PC-9 (cell line): ENCODE measurements around the gene FARSA. TPM values are rescaled to one million over a fixed set of nuclear protein-coding genes. Genes with fewer than 3 reads are reported as not detected.
A peak's percentile ranks its signal among the peaks of the same experiment; 100 is the strongest.

Experiments used
- BruUV-seq: library from RNA; stranded (reverse); fragments of 400-500 nt; replicated peaks from 2 replicates; lab custom pipeline; 2021; lab: Mats Ljungman, UMichigan
- CTCF ChIA-PET: fragments of 300-600 bp; sonication (Branson Sonifier 250); formaldehyde crosslinking; loops from one replicate; lab custom pipeline; 2022; ENCODE audit warnings: antibody characterized with exemption; lab: Charles Lee
- POLR2A ChIA-PET: fragments of 300-600 bp; sonication (Branson Sonifier 250); formaldehyde crosslinking; loops from one replicate; lab custom pipeline; 2022; ENCODE audit warnings: antibody characterized with exemption; ENCODE audit not compliant: unreplicated experiment; lab: Charles Lee
- DNase-seq, 2 experiments: peaks; one replicate each; pipeline versions ENCODE4 v3.0.0 to v3.0.0-alpha.2; 2015 to 2022; ENCODE audit warnings: mixed read lengths in 1 of 2
- H2AFZ ChIP-seq: fragments of 200-600 bp; sonication (generic); 2 replicates; pipeline ENCODE4 v1.8.1; 2017; ENCODE audit warnings: antibody characterized with exemption
- H3F3A ChIP-seq: fragments of 200-600 bp; sonication (generic); 2 replicates; pipeline ENCODE4 v1.8.1; 2017; ENCODE audit warnings: antibody characterized with exemption, mild to moderate bottlenecking, low read depth; ENCODE audit not compliant: insufficient read depth
- H3K27ac ChIP-seq: fragments of 200-600 bp; sonication (generic); 2 replicates; pipeline ENCODE4 v1.6.1; 2016; ENCODE audit warnings: mixed run types
- H3K27me3 ChIP-seq: fragments of 200-600 bp; sonication (generic); 2 replicates; pipeline ENCODE4 v1.6.1; 2016; ENCODE audit warnings: low read depth, mixed run types; ENCODE audit not compliant: insufficient read depth
- H3K36me3 ChIP-seq: fragments of 200-600 bp; sonication (generic); 2 replicates; pipeline ENCODE4 v1.6.1; 2016; ENCODE audit warnings: low read depth, mixed run types
- H3K4me1 ChIP-seq: fragments of 200-600 bp; sonication (generic); replicated peaks from 2 replicates; pipeline ENCODE4 v1.6.1; 2016; ENCODE audit warnings: mixed run types; ENCODE audit not compliant: insufficient read depth
- H3K4me2 ChIP-seq: fragments of 200-600 bp; sonication (generic); 2 replicates; pipeline ENCODE4 v1.6.1; 2017; ENCODE audit warnings: mixed run types
- H3K4me3 ChIP-seq: fragments of 200-600 bp; sonication (generic); 2 replicates; pipeline ENCODE4 v1.6.1; 2016; ENCODE audit warnings: mixed run types
- H3K79me2 ChIP-seq: fragments of 200-600 bp; sonication (generic); 2 replicates; pipeline ENCODE4 v1.6.1; 2017; ENCODE audit warnings: low read depth, mixed run types
- H3K9me2 ChIP-seq: fragments of 200-600 bp; sonication (generic); 2 replicates; pipeline ENCODE4 v1.8.1; 2017; ENCODE audit warnings: mild to moderate bottlenecking; ENCODE audit not compliant: insufficient read depth
- H3K9me3 ChIP-seq: fragments of 200-600 bp; sonication (generic); 2 replicates; pipeline ENCODE4 v1.8.1; 2016; ENCODE audit warnings: low read depth; ENCODE audit not compliant: insufficient read depth
- H4K20me1 ChIP-seq: fragments of 200-600 bp; sonication (generic); 2 replicates; pipeline ENCODE4 v1.8.1; 2017; ENCODE audit not compliant: insufficient read depth
- EZH2 ChIP-seq: fragments of 200-600 bp; sonication (generic); IDR thresholded peaks from 2 replicates; pipeline ENCODE4 v1.8.0; 2017; ENCODE audit warnings: antibody characterized with exemption, low read depth
- intact Hi-C: fragments of 100-400 bp; cut with micrococcal nuclease; formaldehyde crosslinking; loops from one replicate; pipeline ENCODE4 v1.10.0; 2022; ENCODE audit not compliant: unreplicated experiment
- total RNA-seq: library from RNA; stranded (reverse); gene quantifications from 2 replicates; pipeline ENCODE4 v1.2.3, GENCODE V29; 2021
- TF ChIP-seq, protein P1 (sequence below): fragments of 200-600 bp; sonication (generic); conservative IDR thresholded peaks from 2 replicates; pipeline ENCODE4 v1.6.1; 2017; ENCODE audit warnings: mixed run types, antibody characterized with exemption, mild to moderate bottlenecking, moderate library complexity

Gene FARSA
- total RNA-seq, 1 experiment from 2014 or later, result 53.7 TPM

DNA sequence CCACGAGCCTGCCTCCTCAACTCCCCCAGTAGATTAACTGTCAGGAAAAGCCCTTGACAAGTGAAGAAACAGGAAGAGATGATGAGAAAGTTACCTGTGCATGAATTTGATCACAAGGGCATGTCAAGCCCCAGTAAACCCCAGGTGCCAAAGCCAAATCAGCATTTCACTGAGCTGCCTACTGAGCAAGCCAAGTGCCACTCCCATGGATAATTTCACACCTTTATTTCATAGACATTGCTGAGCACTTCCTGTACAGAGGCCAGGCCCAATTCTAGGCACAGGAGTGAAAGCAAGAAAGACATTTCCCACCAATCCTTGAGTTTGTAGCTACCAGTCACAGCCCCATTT is 21.1 kb upstream of the FARSA start:
- H3K4me2 ChIP-seq, result peak overlapping the region; percentile 95; the same call in 1 of the 2 replicates
- peak overlapping the region; percentile 14; the same call in 1 of the 2 replicates for H3K27ac ChIP-seq
- H3K27me3 ChIP-seq, result no peaks in the 10 kb centered on the region
- CTCF ChIA-PET, result no interaction called here
- no peak overlapping the region for H3K4me3 ChIP-seq
- no peaks in the 10 kb centered on the region for H3K9me2 ChIP-seq
- POLR2A ChIA-PET, result interaction anchor here (0.6 to 0.7 kb wide), 2 partner anchors 8 to 57 kb away, joined by 4 read pairs; no protein-coding TSS in a partner anchor
- H3K9me3 ChIP-seq, result no peaks in the 10 kb centered on the region
- TF ChIP-seq, protein P1, sequence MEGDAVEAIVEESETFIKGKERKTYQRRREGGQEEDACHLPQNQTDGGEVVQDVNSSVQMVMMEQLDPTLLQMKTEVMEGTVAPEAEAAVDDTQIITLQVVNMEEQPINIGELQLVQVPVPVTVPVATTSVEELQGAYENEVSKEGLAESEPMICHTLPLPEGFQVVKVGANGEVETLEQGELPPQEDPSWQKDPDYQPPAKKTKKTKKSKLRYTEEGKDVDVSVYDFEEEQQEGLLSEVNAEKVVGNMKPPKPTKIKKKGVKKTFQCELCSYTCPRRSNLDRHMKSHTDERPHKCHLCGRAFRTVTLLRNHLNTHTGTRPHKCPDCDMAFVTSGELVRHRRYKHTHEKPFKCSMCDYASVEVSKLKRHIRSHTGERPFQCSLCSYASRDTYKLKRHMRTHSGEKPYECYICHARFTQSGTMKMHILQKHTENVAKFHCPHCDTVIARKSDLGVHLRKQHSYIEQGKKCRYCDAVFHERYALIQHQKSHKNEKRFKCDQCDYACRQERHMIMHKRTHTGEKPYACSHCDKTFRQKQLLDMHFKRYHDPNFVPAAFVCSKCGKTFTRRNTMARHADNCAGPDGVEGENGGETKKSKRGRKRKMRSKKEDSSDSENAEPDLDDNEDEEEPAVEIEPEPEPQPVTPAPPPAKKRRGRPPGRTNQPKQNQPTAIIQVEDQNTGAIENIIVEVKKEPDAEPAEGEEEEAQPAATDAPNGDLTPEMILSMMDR, result no peak
- no peak for TF ChIP-seq EZH2
- intact Hi-C loops, result no loop called here
- BruUV-seq, result no TSS peak
- 0 out of 2 replicates have a peak, but pooled peaks cover 17% of the 10 kb centered on the region for H3K36me3 ChIP-seq
- peaks cover 45% of the 10 kb centered on the region for H3K79me2 ChIP-seq
- H4K20me1 ChIP-seq, result peaks cover 26% of the 10 kb centered on the region
- H2AFZ ChIP-seq, result no peak overlapping the region
- peaks cover 85% of the 10 kb centered on the region for H3F3A ChIP-seq
- no peak for DNase-seq
- H3K4me1 ChIP-seq, result peaks cover 18% of the 10 kb centered on the region

DNA sequence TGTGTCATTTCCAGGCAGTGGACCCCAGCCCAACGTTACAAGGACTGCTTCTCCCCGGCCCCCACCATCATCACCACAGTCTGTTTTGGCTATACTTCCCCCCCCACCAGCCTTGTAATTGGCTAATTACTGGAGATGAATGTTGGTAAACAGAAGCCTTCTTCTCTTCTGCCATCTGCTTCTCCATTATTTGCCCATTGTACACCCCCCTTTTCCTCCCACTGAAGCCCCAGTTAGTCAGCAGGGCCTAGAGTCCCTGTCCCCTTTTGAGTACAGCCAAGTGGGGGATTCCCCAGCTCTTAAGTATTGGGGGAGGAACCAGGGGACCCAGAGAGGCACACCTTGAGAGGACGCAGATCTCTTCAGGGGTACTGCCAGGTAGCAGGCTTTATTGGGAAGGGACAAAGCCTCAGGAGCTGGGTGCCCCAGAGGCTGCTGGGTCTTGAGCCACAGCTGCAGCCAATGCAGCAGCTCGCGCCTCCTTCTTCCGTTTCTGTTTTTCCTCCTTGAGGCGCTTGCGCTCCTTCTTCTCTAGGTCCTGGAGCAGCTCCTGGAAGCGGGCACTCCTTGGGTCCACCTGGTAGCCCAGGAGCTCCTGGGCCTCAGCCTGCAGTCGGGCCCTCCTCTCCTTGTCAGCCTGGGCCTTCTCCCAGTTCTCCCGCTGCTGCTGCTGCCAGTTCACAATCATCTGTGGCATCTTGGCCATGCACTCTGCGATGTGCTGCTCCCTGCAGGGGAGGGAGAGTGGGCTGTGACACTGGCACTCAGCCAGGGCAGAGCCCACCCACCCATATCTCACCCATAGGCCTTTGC is 20.5 kb upstream of the FARSA start:
- H3K27ac ChIP-seq, result peak overlapping the region; percentile 14; the same call in 1 of the 2 replicates
- no peak overlapping the region for H3K4me3 ChIP-seq
- H3K9me2 ChIP-seq, result no peaks in the 10 kb centered on the region
- H4K20me1 ChIP-seq, result peaks cover 26% of the 10 kb centered on the region
- H3K9me3 ChIP-seq, result no peaks in the 10 kb centered on the region
- peaks cover 18% of the 10 kb centered on the region for H3K4me1 ChIP-seq
- CTCF ChIA-PET, result no interaction called here
- POLR2A ChIA-PET, result interaction anchor here (0.7 kb wide), 1 partner anchor 57 kb away, joined by 4 read pairs; no protein-coding TSS in a partner anchor
- BruUV-seq, result no TSS peak
- no peak for DNase-seq
- no peaks in the 10 kb centered on the region for H3K27me3 ChIP-seq
- no peak for TF ChIP-seq EZH2
- H2AFZ ChIP-seq, result no peak overlapping the region
- H3F3A ChIP-seq, result peaks cover 88% of the 10 kb centered on the region
- H3K36me3 ChIP-seq, result 0 out of 2 replicates have a peak, but pooled peaks cover 22% of the 10 kb centered on the region
- intact Hi-C loops, result no loop called here
- H3K4me2 ChIP-seq, result peak overlapping the region; percentile 95; the same call in 1 of the 2 replicates
- H3K79me2 ChIP-seq, result peaks cover 47% of the 10 kb centered on the region

- Histone ChIP-seq H3K27ac (no peak overlapping the region), H3K36me3 (peaks cover 29% of the 10 kb centered on the region), H3K9me2 (no peaks in the 10 kb centered on the region), H3F3A (peaks cover 87% of the 10 kb centered on the region), H3K4me2 (no peak overlapping the region), H4K20me1 (peaks cover 26% of the 10 kb centered on the region), H3K27me3 (no peaks in the 10 kb centered on the region), H3K4me3 (no peak overlapping the region), H3K9me3 (no peaks in the 10 kb centered on the region), H2AFZ (no peak overlapping the region), H3K4me1 (peaks cover 18% of the 10 kb centered on the region), H3K79me2 (peaks cover 54% of the 10 kb centered on the region)
- POLR2A ChIA-PET, result no interaction called here
- TSS peak; percentile 39 for BruUV-seq
- no peak for DNase-seq
- TF ChIP-seq, protein P1, result no peak
- TF ChIP-seq EZH2, result no peak
- CTCF ChIA-PET, result no interaction called here
- intact Hi-C loops, result no loop called here
Observed at GRCh38 chr19:12953138-12953798, 19.8 kb upstream of the FARSA start.
